HepG2 (cell line): ENCODE results near the gene RAPGEF6. TPM values are rescaled to one million over a fixed set of nuclear protein-coding genes. Genes with fewer than 3 reads are reported as not detected.

Experiments used
- ATF7 ChIP-seq, 2 experiments: fragments of 450-650 bp in 1 of 2; sonication (generic) in 1 of 2; formaldehyde crosslinking in 1 of 2; IDR thresholded peaks; 2 replicates each; pipeline versions ENCODE4 v1.4.0 to v1.6.1; 2016 to 2020; ENCODE audit warnings: antibody characterized with exemption in 1 of 2, mild to moderate bottlenecking in 1 of 2, missing genetic modification reagents in 1 of 2
- CENPT ChIP-seq: sonication (generic); formaldehyde crosslinking; IDR thresholded peaks from 2 replicates; pipeline ENCODE4 v1.8.0; 2022; ENCODE audit warnings: low read depth, mild to moderate bottlenecking, moderate library complexity, missing genetic modification reagents
- CREM ChIP-seq, 2 experiments: sonication (generic) in 1 of 2; formaldehyde crosslinking in 1 of 2; IDR thresholded peaks; 2 replicates each; pipeline versions ENCODE4 v1.4.0 to v1.6.1; 2016 to 2020; ENCODE audit warnings: antibody characterized with exemption in 1 of 2, mild to moderate bottlenecking in 1 of 2, missing genetic modification reagents in 1 of 2
- ELF4 ChIP-seq: sonication (generic); formaldehyde crosslinking; IDR thresholded peaks from 2 replicates; pipeline ENCODE4 v1.5.0; 2020; ENCODE audit warnings: missing genetic modification reagents, mild to moderate bottlenecking, moderate library complexity, borderline replicate concordance
- FIP1L1 ChIP-seq: fragments of 200-400 bp; formaldehyde crosslinking; IDR thresholded peaks from 2 replicates; pipeline ENCODE4 v1.6.1; 2018; ENCODE audit warnings: low read depth, mild to moderate bottlenecking, low read length, moderate library complexity, borderline replicate concordance; ENCODE audit not compliant: insufficient read depth
- FLYWCH1 ChIP-seq: sonication (generic); formaldehyde crosslinking; IDR thresholded peaks from 2 replicates; pipeline ENCODE4 v1.8.1; 2023; ENCODE audit warnings: mild to moderate bottlenecking, missing genetic modification reagents
- FOXO4 ChIP-seq: sonication (generic); formaldehyde crosslinking; conservative IDR thresholded peaks from 2 replicates; pipeline ENCODE4 v1.8.1; 2023; ENCODE audit warnings: missing genetic modification reagents
- KAT8 ChIP-seq: IDR thresholded peaks from 2 replicates; pipeline ENCODE4 v1.6.1; 2016; ENCODE audit warnings: missing genetic modification reagents, missing compliant biosample characterization
- KDM2A ChIP-seq: sonication (generic); formaldehyde crosslinking; IDR thresholded peaks from 2 replicates; pipeline ENCODE4 v1.4.0; 2020; ENCODE audit warnings: low read depth, missing genetic modification reagents, borderline replicate concordance
- KLF13 ChIP-seq: sonication (generic); formaldehyde crosslinking; IDR thresholded peaks from 2 replicates; pipeline ENCODE4 v1.4.0; 2020; ENCODE audit warnings: mild to moderate bottlenecking, missing genetic modification reagents
- MAF1 ChIP-seq: sonication (generic); formaldehyde crosslinking; IDR thresholded peaks from 2 replicates; pipeline ENCODE4 v1.5.0; 2020; ENCODE audit warnings: missing genetic modification reagents, borderline replicate concordance
- MXD1 ChIP-seq: sonication (generic); formaldehyde crosslinking; IDR thresholded peaks from 2 replicates; pipeline ENCODE4 v1.4.0; 2020; ENCODE audit warnings: mild to moderate bottlenecking, missing genetic modification reagents
- NR0B2 ChIP-seq: sonication (generic); formaldehyde crosslinking; IDR thresholded peaks from 2 replicates; pipeline ENCODE4 v1.4.0; 2020; ENCODE audit warnings: mild to moderate bottlenecking, missing genetic modification reagents
- RCOR2 ChIP-seq: IDR thresholded peaks from 2 replicates; pipeline ENCODE4 v1.6.1; 2016; ENCODE audit warnings: missing biosample characterization, missing genetic modification reagents
- SRY ChIP-seq: sonication (generic); formaldehyde crosslinking; IDR thresholded peaks from 2 replicates; pipeline ENCODE4 v1.8.0; 2022; ENCODE audit warnings: mild to moderate bottlenecking, missing genetic modification reagents
- TRAFD1 ChIP-seq: sonication (generic); formaldehyde crosslinking; IDR thresholded peaks from 2 replicates; pipeline ENCODE4 v1.5.1; 2020; ENCODE audit warnings: missing genetic modification reagents, mild to moderate bottlenecking, borderline replicate concordance
- ZBED4 ChIP-seq: sonication (generic); formaldehyde crosslinking; IDR thresholded peaks from 2 replicates; pipeline ENCODE4 v1.4.0; 2020; ENCODE audit warnings: missing genetic modification reagents, borderline replicate concordance
- ZNF501 ChIP-seq: sonication (generic); formaldehyde crosslinking; IDR thresholded peaks from 2 replicates; pipeline ENCODE4 v1.5.1; 2020; ENCODE audit warnings: mild to moderate bottlenecking, moderate library complexity, missing genetic modification reagents
- ZNF703 ChIP-seq: sonication (generic); formaldehyde crosslinking; IDR thresholded peaks from 2 replicates; pipeline ENCODE4 v1.5.1; 2020; ENCODE audit warnings: missing genetic modification reagents, mild to moderate bottlenecking, moderate library complexity, borderline replicate concordance
- ZSCAN25 ChIP-seq: sonication (generic); formaldehyde crosslinking; IDR thresholded peaks from 2 replicates; pipeline ENCODE4 v1.8.0; 2022; ENCODE audit warnings: mild to moderate bottlenecking, missing genetic modification reagents
- polyA plus RNA-seq, 8 experiments: library from polyadenylated mRNA; depleted of rRNA in 3 of 8; stranded (reverse) in 7 of 8; unstranded in 1 of 8; fragments of >200 nt; fragmentation: Illumina TruSeq in 4 of 8; extraction: Trizol in 4 of 8; gene quantifications; 2 replicates each; pipeline versions ENCODE4 v1.2.1 to v1.2.3, GENCODE V29; 2011 to 2016; ENCODE audit warnings: low read depth in 4 of 8, missing spikeins in 1 of 8, mixed read lengths in 1 of 8; ENCODE audit not compliant: insufficient read depth in 1 of 8
- total RNA-seq, 5 experiments: library from RNA; depleted of rRNA; stranded (reverse); fragments of >200 nt; fragmentation: Illumina TruSeq; extraction: Trizol; gene quantifications; 2 replicates each; pipeline ENCODE4 v1.2.3, GENCODE V29; 2016; ENCODE audit warnings: low read depth in 1 of 5

The RAPGEF6 gene
- total and polyA plus RNA-seq, 2 of the 13 experiments (the other 11 are each of a cell fraction or from before 2014, with no cell fraction given) = 7.7 to 24.6 TPM

GRCh38 chr5:131634996-131635683 lies at the start of gene RAPGEF6 (continued):
- peak; percentile 59; the same call in 1 of the 2 replicates for TF ChIP-seq ZBED4 (CRISPR knock-in tag)
- TF ChIP-seq ZSCAN25 (CRISPR knock-in tag) = no peak; the same call in 1 of the 2 replicates
- no peak; the same call in 1 of the 2 replicates for TF ChIP-seq SRY (CRISPR knock-in tag)
- TF ChIP-seq ZNF501 = peak; percentile 74
- TF ChIP-seq KAT8 = peak; percentile 94
- peak; percentile 20; the same call in 1 of the 2 replicates for TF ChIP-seq FIP1L1
- TF ChIP-seq ZNF703 (CRISPR knock-in tag) = no peak
- peak; percentile 64; the same call in 1 of the 2 replicates for TF ChIP-seq NR0B2
- no peak for TF ChIP-seq CENPT
- no peak for TF ChIP-seq FOXO4 (CRISPR knock-in tag)
- no peak for TF ChIP-seq ATF7 (IDR thresholded peaks at IDR 0.05)
- no peak; the same call in 1 of the 2 replicates for TF ChIP-seq ATF7 (CRISPR knock-in tag; IDR thresholded peaks at IDR 0.05)
- no peak for TF ChIP-seq RCOR2 (CRISPR knock-in tag)
- TF ChIP-seq CREM (IDR thresholded peaks at IDR 0.05) = peak; percentile 80
- TF ChIP-seq CREM (CRISPR knock-in tag; IDR thresholded peaks at IDR 0.05) = no peak
- TF ChIP-seq KDM2A = peak; percentile 96
- peak; percentile 79; the same call in 1 of the 2 replicates for TF ChIP-seq MXD1 (CRISPR knock-in tag)
- TF ChIP-seq KLF13 (CRISPR knock-in tag) = no peak
- no peak; the same call in 1 of the 2 replicates for TF ChIP-seq TRAFD1 (CRISPR knock-in tag)
- peak; percentile 98 for TF ChIP-seq ELF4 (CRISPR knock-in tag)
- no peak for TF ChIP-seq MAF1
- no peak for TF ChIP-seq FLYWCH1 (CRISPR knock-in tag)
